NCI-H82 (cell line): Measurements from ENCODE around the gene TMEM53.

Experiments
- DNase-seq: peaks from one replicate; lab custom pipeline; 2025; lab: John Stamatoyannopoulos, UW

The TMEM53 gene

DNA sequence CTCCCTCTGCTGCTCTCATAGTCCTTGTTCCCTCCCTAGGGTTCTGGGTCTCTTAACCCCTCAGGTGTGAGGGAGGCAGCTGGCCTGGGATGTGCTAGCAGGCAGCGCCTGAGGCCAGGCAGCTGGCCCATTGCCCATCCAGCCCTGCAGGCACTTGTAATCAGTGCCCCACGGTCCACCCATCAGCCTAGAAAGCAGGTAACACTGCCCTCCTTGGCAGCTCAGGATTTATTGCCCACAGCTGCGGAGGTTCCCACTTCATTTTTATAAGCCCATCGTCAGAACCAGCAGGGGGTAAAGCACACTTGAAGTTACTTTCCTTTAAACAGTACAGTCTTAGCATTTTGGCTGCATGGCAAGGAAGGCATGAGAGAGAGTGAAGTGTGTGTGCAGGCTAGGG lies 70.6 kb downstream of the TMEM53 start:
- DNase-seq = no peak
